DMS79 treated with DMSO at 0.1 percent for 48 hours (cell line): ENCODE data around the gene RFFL.
"Not testable (repeated sequence)": the region's sequence is repeated elsewhere in the genome, so short reads cannot be mapped to it uniquely, and the experiment has no call there.

Experiments
- DNase-seq: peaks from one replicate; lab custom pipeline; 2025; lab: John Stamatoyannopoulos, UW

Gene RFFL

GRCh38 chr17:35063514-35064223 is at the start of gene RFFL:
Gene RFFL (minus strand): TSS chr17:35063707. CDS start chr17:35026553, 37,154 bp downstream.
- DNase-seq = peak; percentile 98

- not testable (repeated sequence) for DNase-seq
These were observed 47.3 kb upstream of the RFFL start for GRCh38 chr17:35110791-35111190.

DNA sequence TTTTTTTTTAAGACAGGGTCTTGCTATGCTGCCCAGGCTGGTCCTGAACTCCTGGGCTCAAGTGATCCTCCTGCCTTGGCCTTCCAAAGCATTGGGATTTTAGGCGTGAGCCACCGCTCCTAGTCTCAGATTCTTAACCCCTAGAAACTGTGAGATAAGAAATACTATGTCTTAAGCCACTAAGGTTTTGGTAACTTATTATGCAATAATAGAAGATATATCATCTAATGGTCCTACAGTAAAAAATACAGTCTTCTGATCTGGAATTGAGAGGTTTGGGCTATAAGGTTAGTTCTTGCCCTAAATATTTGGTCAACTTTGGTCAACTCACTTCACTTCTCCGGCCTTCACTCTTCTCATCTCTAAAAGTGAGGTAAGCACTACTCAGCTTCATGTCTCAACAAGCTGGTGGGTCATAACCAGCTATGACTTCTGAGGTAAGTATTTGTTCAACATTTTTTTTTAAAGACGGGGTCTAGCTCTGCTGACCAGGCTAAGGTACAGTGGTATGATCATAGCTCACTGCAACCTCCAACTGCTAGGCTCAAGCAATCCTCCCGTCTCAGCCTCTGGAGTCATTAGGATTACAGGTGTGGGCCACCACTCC is 41.4 kb upstream of the RFFL start:
- DNase-seq = no peak

DNA sequence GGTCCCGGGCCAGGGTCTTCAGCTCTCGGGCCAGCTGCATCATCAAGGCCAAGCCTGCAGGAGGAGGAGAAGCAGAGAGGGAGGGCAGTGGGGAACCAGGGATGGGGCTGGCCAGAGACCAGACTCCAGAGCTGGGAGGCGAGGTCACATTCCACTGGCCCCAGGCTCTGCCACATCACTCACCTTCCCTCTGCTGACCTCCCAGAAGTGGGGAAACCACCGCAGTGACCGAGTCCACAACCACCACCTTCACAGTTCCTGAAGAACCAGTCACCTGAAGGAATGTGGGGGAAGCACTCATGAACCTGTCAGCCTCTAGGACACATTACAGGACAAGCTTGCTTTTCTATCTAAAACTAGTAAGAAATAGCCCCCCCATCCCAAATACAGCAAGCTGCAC is 39.8 kb upstream of the RFFL start:
- DNase-seq = no peak

- no peak for DNase-seq
These were observed 38.2 kb upstream of the RFFL start for GRCh38 chr17:35101725-35102124.

DNA sequence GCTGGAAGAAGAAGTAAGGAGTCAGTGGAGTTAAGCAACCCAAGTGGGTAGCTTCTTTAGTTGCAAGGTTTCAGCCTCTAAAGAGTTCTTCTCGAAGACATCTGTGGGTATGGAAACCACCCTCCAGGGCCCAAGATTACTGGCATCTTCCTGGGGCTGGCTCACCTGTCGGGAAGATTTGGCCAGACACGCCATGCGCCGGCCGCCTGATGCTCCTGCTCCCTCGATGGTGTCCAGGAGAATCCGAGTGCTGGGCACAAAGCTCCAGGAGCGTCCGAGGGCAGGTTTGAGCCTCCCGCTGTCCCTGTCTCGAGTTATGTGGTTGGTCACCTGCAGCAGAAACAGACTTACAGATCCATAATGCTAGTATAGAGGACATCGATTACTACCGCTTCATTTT is 37.5 kb upstream of the RFFL start:
- DNase-seq = no peak

- DNase-seq = no peak
These were observed 36.4 kb upstream of the RFFL start for GRCh38 chr17:35099908-35100307.

- DNase-seq = no peak
These were observed 34.3 kb upstream of the RFFL start for GRCh38 chr17:35097776-35098175.

DNA sequence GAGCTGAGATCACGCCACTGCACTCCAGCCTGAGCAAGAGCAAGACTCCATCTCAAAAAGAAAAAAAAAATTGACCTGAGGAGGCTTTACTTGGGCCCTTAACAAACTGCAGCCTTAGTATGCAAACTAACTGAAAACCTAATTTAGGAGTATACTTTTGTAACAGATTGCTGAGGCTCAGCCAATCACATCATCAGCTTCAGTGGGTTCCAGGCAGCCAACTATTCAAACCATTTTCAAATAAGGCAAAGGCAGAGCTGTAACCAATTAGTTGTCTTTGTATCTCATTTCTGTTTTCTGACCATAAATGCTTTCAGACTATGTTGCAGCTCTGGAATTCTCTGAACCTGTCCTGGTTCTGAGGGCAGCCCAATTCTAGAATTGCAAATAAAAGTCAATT is 32.2 kb upstream of the RFFL start:
- DNase-seq = no peak

DNA sequence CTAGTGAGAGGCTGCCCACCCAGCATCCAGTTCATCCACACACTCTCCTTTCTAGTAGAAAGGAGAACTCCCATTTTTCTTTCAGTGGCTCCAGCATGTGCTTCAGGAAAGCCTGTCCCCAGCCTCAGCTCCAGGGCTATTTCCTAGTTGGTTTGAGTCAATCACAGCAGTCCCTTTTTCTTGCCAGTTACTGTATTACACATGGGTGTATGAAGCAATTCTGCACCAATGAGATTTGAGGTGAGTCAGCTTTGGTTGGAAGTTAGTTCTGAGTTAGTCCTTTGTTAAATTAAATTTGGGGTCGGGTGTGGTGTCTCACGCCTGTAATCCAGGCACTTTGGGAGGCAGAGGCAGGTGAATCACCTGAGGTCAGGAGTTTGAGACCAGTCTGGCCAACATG is 31.4 kb upstream of the RFFL start:
- DNase-seq = no peak

DNA sequence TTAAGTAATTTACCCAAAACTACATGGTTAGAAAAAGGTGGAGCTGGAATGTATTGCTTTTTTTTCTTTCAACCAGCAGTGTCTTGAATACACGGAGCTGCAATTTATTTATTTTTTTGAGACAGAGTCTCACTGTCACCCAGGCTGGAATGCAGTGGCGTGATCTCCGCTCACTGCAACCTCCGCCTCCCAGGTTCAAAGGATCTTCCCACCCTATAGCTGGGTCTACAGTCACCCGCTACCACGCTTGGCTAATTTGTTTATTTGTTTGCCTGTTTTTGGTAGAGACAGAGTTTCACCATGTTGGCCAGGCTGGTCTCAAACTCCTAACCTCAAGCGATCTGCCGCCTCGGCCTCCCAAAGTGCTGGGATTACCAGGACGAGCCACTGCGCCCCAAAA is 27.2 kb upstream of the RFFL start:
- DNase-seq = not testable (repeated sequence)

DNA sequence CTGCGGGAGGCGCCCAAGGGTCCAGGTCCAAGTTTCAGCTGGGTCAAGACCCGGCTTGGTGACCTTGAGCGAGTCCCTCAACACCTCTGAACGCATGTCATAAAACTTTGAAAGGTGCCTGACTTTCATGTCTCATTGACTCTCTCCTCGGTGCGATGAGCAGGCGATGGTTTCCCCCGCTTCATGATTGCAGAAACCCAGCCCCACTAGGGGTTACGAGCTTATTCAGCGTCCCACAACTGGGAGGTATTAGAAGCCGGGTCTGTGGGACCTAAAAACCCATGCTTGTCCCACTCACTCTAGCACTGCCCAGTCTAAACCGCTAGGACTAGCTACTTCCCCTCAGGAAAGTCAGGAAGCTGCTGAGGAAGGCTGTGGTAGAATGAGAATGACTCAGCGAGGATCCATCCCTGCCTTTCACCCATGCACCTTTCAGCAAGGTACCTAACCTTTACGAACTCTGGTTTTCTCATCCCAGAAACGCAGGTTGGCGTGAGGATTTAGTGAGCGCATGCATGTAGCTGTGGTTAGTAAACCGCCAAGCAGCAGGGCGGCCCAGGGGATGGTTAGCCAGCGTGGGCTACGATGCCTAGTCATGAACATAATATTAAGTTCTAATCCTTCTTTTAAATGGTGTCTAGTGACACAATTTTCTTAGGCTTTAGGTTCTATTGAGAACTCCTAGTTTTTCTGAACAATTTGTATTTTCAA is 26.2 kb upstream of the RFFL start:
- DNase-seq = no peak

DNA sequence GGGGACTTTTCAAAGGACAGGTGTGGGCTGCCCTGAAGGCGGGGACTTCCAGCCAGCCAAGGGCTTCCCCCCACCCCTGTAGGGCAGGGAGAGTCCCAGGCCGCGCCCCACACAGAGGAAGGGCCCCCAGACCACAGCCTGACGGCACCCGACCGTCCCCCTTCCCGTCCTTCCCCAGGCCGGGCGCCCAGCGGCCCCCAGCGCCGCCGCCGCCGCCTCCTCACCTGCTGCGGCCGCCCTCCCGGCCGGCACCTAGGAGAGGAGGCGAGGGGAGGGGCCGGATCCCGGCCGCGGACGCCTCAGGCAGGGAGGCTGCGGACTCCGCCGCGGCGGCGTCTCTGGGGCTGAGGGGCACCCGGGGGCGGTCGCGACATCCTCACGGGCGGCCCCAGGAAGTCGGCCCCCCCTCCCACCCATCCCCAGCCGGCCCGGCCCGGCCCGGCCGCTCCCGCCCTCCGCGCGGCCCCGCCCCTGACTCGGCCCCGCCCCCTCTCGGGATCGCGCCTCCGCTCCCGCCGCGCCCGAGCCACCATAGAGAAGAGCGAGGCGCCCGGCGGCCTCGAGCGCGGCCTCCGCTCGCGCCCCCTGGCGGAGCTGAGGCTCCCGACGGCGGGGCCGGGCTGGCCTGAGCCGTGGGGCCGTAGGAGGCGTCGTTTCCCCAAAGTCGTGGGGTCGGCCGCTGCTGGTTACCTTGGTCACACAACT is 25.5 kb upstream of the RFFL start:
- DNase-seq = peak; percentile 78

GRCh38 chr17:35088356-35088880 is 24.9 kb upstream of the RFFL start:
- DNase-seq = peak; percentile 66

- DNase-seq = peak; percentile 41
These were observed 24.3 kb upstream of the RFFL start for GRCh38 chr17:35087731-35088355.

DNA sequence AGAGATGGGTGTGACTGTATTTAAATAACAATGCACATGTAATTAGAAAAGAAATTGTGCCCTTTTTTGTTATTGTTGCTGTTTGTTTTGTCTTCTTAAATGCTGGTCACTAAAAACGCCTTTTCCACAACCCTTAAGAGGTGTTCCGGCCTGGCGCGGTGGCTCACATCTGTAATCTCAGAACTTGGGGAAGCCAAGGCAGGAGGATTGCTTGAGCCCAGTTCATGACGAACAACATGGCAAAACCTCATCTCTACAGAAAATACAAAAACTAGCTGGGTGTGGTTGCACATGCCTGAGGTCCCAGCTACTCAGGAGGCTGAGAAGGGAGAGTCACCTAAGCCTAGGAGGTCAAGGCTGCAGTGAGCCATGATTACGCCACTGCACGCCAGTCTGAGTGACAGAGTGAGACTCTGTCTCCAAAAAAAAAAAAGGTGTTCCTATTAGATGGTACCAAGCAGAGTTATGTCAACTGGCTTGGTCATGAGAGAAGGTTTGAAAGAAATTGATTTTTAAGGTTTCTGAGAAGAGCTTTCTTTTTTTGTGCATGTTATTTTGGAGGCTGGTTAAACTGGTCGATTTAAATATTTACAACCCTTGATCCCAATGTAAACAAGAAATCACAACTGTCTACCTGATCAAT is 23.5 kb upstream of the RFFL start:
- DNase-seq = no peak

GRCh38 chr17:35086164-35086563 is 22.7 kb upstream of the RFFL start:
- DNase-seq = no peak

DNA sequence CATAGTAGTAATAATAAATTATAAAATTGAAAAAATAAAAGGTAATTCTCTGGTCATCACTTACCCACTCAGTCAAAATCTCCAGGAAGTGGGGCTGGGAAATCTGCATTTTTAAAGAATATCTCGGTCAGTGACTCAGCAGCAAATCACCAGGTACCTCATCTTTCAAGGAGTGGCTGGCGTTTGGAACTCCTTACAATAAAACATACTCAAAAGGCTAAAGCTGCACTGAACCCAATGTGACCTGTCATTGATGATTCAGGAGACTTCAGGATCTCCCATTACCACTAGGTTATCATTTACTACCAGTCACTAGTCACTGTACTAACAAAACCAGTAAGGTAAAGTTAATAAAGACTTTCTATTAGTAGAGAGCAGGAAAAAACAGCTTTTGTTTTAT is 21.5 kb upstream of the RFFL start:
- DNase-seq = no peak

- DNase-seq = no peak
These were observed 19.6 kb upstream of the RFFL start for GRCh38 chr17:35083071-35083470.

DNA sequence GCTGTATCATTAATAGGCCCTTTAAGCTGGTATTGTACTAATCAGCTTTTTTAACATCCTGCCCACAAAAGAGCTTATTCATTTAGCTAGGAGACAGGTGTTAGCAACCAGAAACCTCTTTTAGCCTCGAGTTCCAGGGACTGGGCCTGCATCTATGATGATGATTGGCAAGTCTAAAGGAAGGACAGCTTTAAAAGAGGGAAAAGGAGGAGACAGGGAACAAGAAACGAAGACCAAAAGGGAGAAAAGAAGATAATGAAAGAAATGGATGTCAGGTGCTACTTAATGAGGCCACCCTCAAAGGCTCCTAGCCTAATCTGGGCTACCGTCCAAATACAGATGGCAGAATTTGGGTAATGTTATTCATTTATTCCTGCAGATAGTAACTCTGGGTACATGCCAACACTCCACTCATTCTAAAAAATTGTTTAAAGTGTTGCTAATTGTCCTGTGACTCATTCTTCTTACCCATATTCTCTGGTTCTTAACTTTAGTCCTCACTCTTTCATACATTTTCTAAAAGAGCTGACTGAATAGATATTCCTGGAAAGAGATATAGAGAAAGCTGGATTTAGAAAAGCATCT is 18.7 kb upstream of the RFFL start:
- peak; percentile 90 for DNase-seq

DNA sequence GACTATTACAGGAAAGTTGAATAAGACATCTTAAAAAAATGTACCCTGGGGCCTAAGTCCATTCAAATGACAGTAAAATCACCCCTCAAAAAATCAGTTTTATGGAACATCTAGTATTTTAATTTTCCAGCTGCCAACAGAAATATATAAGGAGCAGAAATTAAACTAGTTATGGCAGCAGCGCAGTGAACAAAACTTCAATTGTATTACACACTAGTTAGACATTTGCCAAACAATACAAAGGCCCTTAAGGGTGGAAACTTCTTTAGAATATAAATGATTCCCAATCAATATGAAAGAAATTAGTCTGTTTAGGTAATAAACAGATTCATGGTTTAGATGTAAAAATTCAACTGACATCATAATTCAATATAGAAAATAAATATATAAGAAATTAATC is 18.1 kb upstream of the RFFL start:
- DNase-seq = peak; percentile 34
